OCI-LY3 (cell line): ENCODE data around the gene SLC2A4RG.

ENCODE experiments used
- H2AFZ ChIP-seq: fragments of 200-600, 300-600 bp; shearing (Covaris generic); 2 replicates; pipeline ENCODE4 v1.6.0; 2014; ENCODE audit warnings: antibody characterized with exemption, low read depth, low read length
- H3K27ac ChIP-seq: fragments of 200-600, 300-600 bp; sonication (generic); 2 replicates; pipeline ENCODE4 v1.5.1; 2014; ENCODE audit warnings: mild to moderate bottlenecking, low read length, moderate library complexity, mixed read lengths
- H3K27me3 ChIP-seq: fragments of 200-600, 300-600 bp; sonication (generic); 2 replicates; pipeline ENCODE4 v1.6.1; 2014; ENCODE audit warnings: low read depth, low read length, mixed read lengths
- H3K36me3 ChIP-seq: fragments of 200-600, 300-600 bp; sonication (generic); replicated peaks from 2 replicates; pipeline ENCODE3; 2014; ENCODE audit warnings: low read depth, low read length, mixed read lengths
- H3K4me1 ChIP-seq: fragments of 300-600, 200-600 bp; sonication (generic); 2 replicates; pipeline ENCODE4 v1.6.1; 2014; ENCODE audit warnings: low read length, mixed read lengths
- H3K4me2 ChIP-seq: fragments of 200-600, 300-600 bp; sonication (generic); 2 replicates; pipeline ENCODE4 v1.6.1; 2014; ENCODE audit warnings: low read length, mixed read lengths
- H3K4me3 ChIP-seq: fragments of 300-600, 200-600 bp; sonication (generic); 2 replicates; pipeline ENCODE4 v1.5.1; 2014; ENCODE audit warnings: antibody characterized with exemption, mild to moderate bottlenecking, low read length, moderate library complexity
- H3K79me2 ChIP-seq: fragments of 300-600, 200-600 bp; shearing (Covaris generic); 2 replicates; pipeline ENCODE4 v1.6.1; 2014; ENCODE audit warnings: mild to moderate bottlenecking, low read length, mixed read lengths
- H3K9ac ChIP-seq: fragments of 300-600, 200-600 bp; shearing (Covaris generic); 2 replicates; pipeline ENCODE4 v1.6.0; 2014; ENCODE audit warnings: mild to moderate bottlenecking, low read length, moderate library complexity
- H3K9me3 ChIP-seq: fragments of 200-600, 300-600 bp; shearing (Covaris generic); 2 replicates; pipeline ENCODE4 v1.6.1; 2014; ENCODE audit warnings: low read length, mixed read lengths; ENCODE audit not compliant: insufficient read depth
- H4K20me1 ChIP-seq: fragments of 200-600, 300-600 bp; sonication (generic); 2 replicates; pipeline ENCODE4 v1.6.1; 2016; ENCODE audit warnings: low read length, mixed read lengths; ENCODE audit not compliant: insufficient read depth
- CTCF ChIP-seq: fragments of 200-600, 300-600 bp; sonication (generic); IDR thresholded peaks from 2 replicates; pipeline ENCODE4 v1.5.1; 2014; ENCODE audit warnings: antibody characterized with exemption, low read length, low read depth
- EZH2phosphoT487 ChIP-seq: fragments of 200-600 bp; shearing (Covaris generic); IDR thresholded peaks from 2 replicates; pipeline ENCODE4 v1.6.1; 2018; ENCODE audit warnings: antibody characterized with exemption, mixed run types, low read depth

SLC2A4RG gene

GRCh38 chr20:63733117-63733516 is 6.5 kb upstream of the SLC2A4RG start:
- TF ChIP-seq CTCF (no peak), EZH2phosphoT487 (no peak)
- Histone ChIP-seq H3K36me3 (peaks cover 31% of the 10 kb centered on the region), H3K4me1 (peaks cover 62% of the 10 kb centered on the region), H4K20me1 (no peaks in the 10 kb centered on the region), H3K4me3 (no peak overlapping the region), H3K9me3 (no peaks in the 10 kb centered on the region), H3K79me2 (peaks cover 18% of the 10 kb centered on the region), H3K9ac (no peak overlapping the region), H2AFZ (no peak overlapping the region), H3K4me2 (no peak overlapping the region), H3K27ac (peak overlapping the region; percentile 2; the same call in 1 of the 2 replicates), H3K27me3 (no peaks in the 10 kb centered on the region)

GRCh38 chr20:63733579-63734081 is 5.9 kb upstream of the SLC2A4RG start:
- no peaks in the 10 kb centered on the region for H4K20me1 ChIP-seq
- no peak for TF ChIP-seq CTCF
- no peak for TF ChIP-seq EZH2phosphoT487
- H3K79me2 ChIP-seq, result peaks cover 18% of the 10 kb centered on the region
- peaks cover 31% of the 10 kb centered on the region for H3K36me3 ChIP-seq
- H3K9me3 ChIP-seq, result no peaks in the 10 kb centered on the region
- no peak overlapping the region for H3K4me2 ChIP-seq
- H3K27ac ChIP-seq, result peak overlapping the region; percentile 2; the same call in 1 of the 2 replicates
- H3K9ac ChIP-seq, result no peak overlapping the region
- no peaks in the 10 kb centered on the region for H3K27me3 ChIP-seq
- H3K4me1 ChIP-seq, result peaks cover 62% of the 10 kb centered on the region
- no peak overlapping the region for H3K4me3 ChIP-seq
- no peak overlapping the region for H2AFZ ChIP-seq

GRCh38 chr20:63734111-63734945 is 5.2 kb upstream of the SLC2A4RG start:
- Histone ChIP-seq H3K36me3 (peaks cover 29% of the 10 kb centered on the region), H3K9me3 (no peaks in the 10 kb centered on the region), H3K4me3 (no peak overlapping the region), H3K27me3 (no peaks in the 10 kb centered on the region), H3K27ac (no peak overlapping the region), H2AFZ (no peak overlapping the region), H4K20me1 (no peaks in the 10 kb centered on the region), H3K9ac (no peak overlapping the region), H3K79me2 (peaks cover 18% of the 10 kb centered on the region), H3K4me2 (no peak overlapping the region), H3K4me1 (peaks cover 61% of the 10 kb centered on the region)
- TF ChIP-seq EZH2phosphoT487 (no peak), CTCF (no peak)

GRCh38 chr20:63734946-63735858 is 4.4 kb upstream of the SLC2A4RG start:
- Histone ChIP-seq H3K27me3 (no peaks in the 10 kb centered on the region), H2AFZ (no peak overlapping the region), H4K20me1 (no peaks in the 10 kb centered on the region), H3K4me1 (peaks cover 53% of the 10 kb centered on the region), H3K9ac (no peak overlapping the region), H3K4me2 (no peak overlapping the region), H3K36me3 (peaks cover 20% of the 10 kb centered on the region), H3K27ac (no peak overlapping the region), H3K9me3 (no peaks in the 10 kb centered on the region), H3K4me3 (no peak overlapping the region), H3K79me2 (peaks cover 13% of the 10 kb centered on the region)
- TF ChIP-seq EZH2phosphoT487 (no peak), CTCF (no peak)
